Glomerular endothelial cell (primary cell): ENCODE data around the gene CAT. TPM values are rescaled to one million over a fixed set of nuclear protein-coding genes. Genes with fewer than 3 reads are reported as not detected.

Experiments
- DNase-seq: peaks from one replicate; pipeline ENCODE4 v3.0.0-alpha.2; 2011; ENCODE audit warnings: low read depth, low spot score; ENCODE audit errors: extremely low read depth
- total RNA-seq: library from RNA; depleted of rRNA; stranded (reverse); fragments of >200 nt; gene quantifications from 2 replicates; pipeline ENCODE4 v1.2.3, GENCODE V29; 2015

The CAT gene
- total RNA-seq, 1 donor from 2014 or later, result 31.2 TPM

DNA sequence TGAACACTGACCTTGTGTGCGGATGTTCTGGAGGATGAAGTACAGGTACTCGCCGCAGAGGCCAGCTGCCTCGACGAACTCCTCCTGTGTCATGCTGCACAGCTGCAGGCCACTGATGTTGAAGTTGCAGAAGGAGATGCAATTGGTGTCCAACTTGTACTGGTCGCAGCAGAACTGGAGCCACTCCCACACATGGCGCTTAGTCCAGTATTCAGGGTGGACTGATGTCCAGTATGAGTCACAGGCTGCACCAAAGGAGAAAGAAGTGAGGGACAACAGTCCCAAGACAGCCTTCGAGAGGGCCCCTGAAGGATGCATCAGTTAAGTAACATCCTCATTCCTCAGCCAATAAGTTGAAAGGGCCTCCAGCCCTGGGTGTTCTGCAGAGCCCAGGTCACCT lies 54.7 kb downstream of the CAT start:
- DNase-seq, result no peak

DNA sequence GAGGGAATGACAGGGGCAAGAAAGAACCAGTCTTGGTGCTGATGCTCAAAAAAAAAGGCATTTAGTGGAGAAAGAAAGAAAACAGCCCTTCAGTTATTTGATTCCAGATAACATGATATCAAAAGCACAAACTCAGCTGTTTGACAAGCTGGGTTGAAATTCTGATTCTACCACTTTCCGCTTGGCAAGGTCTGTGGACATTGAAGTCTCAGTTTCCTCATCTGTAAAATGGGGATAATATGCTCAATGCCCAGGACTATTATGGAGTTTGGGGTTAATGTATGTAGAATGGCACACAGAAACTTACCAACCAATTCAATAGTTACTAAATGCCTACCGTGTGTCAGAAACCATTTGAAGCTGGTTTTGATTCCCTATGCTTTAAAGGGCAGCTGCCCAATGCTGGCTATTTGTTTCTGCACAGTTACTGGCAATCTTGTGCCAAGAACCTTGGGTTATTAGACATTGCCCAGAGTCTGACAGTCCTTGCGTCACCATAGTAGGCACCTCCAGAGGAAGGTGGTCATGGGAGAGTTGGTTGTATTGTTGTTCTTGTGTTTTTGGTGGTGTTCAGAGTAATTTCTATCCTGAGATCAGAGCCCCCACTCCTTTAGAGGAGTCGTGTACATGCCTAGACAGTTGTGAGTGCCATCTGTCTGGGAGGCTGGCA lies 55.3 kb downstream of the CAT start:
- DNase-seq, result no peak

DNA sequence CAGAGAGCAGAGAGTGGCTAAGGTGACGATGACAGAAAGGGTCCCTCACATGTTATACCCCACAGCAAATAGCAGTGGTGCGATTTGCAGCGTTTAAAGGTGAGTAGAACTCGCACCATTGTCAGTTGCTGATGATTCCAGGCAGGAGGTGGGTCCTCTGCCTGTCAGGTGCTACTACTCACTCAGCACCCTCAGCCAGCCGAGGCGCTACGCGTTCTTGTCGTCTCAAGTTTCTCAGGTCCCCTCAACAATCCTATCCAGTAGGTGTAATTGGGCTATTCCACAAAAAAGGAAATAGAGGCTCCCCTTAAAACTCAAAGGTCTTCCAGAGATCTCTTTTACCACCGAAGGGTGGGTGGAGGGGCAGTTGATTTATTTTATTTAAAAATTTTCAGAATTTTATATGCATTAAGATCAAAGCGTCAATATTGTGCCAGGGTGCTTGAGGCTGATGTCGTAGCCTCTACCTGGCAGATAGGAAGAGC lies 56.5 kb downstream of the CAT start:
- no peak for DNase-seq

DNA sequence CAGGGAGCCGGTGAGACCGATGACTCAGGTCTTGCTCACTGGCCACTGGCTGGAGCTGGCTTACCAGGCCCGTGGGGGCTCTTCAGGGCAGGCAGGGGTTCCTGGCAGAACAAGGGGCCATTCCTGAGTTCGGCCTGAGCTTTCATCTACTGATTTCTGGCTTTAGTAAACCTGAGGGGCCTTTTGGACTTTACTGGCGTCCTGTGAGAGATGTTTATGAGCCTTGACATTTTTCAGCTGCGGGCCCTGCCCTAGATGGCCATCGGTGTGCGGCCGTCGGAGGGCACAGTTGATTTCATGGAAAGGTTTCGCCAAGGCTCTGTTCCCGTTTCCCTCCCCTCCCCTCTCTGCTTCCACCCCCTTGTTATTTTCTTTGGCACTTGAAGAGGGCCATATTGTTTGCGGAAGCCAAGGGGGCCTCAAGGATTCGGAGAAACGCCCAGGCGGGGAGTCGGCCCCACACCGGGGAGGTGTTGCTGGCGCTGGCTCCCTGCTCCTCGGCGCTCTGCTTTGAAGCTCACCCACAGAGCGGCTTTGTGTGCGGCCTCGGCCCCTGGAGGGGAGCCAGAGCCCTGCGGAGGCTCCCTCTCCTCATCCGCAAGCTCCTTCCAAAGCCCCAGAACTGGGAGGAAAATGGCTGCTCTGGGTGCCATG lies 57.1 kb downstream of the CAT start:
- DNase-seq, result no peak

DNA sequence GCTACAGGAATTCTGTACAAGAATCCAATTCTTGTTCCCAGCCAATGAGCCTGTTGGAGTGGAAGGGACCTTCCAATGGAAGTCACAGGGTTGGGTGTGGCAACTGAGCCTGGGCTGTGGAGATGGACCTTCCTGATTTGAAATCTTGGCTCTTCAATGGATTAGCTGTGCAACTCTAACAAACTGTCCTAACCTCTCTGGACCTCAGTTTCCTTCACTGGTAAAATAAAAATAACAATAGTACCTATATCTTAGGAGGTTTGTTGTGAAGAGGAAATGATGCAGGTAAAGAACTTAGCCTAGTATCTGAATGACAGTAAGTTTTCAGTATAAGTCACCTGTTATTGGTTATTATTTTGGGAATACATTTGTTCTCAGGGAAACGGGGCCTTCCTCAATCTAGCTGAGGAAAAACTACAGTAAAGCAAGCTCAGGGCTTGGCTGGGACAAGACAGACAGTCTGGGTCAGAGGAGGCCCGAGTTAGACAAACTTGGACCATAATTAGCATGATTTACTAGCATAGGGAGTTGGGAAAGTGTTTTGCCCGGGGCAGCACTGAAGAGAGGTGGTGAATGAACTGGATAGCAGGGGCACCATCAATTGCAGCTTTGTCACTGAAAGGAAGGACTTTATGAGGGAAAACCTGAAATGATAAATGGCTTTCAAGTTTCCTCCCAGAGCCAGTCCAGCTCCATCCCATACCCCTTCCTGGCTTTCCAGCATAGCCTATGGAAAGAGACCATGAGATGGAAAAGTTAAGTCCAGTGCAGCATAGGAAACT lies 61.2 kb downstream of the CAT start:
- no peak for DNase-seq

DNA sequence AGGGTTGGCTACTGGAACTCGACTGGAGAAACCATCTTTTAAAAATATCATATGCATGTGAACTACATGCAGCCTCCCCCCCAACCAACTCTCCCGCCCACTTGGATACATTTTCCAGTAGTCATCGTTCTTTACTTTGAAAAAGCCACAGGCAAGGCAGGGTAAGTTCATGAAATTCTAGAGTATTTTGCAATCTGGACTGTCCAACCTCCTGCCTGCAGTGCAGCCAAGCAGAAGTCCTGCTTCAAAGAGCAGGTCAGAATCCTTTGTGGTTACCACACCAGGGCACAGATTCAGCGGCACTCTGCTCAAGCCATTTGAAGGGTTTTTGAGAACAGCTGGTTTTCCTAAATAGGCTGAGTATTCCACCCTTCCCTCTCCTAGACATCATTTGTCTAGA lies 62.8 kb downstream of the CAT start:
- DNase-seq, result no peak

DNA sequence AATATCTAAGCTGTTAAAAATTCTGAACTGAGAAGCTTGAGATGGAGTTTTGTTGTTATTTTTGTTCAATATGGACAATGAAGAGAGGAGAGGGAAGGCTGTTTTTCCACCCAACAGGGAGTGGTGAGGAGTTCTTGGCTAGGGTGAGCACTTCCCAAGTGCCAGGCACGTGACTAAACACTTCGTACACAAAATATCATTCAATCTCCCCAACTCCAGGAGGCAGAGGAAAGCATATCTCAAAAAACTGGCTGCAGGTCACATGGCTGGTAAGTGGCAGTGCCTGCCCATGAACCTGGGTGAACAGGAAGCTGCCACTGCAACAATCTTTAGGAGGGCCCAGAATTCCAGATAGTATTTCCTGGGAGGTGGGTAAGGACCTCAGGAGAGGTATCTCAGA lies 63.2 kb downstream of the CAT start:
- DNase-seq, result no peak

DNA sequence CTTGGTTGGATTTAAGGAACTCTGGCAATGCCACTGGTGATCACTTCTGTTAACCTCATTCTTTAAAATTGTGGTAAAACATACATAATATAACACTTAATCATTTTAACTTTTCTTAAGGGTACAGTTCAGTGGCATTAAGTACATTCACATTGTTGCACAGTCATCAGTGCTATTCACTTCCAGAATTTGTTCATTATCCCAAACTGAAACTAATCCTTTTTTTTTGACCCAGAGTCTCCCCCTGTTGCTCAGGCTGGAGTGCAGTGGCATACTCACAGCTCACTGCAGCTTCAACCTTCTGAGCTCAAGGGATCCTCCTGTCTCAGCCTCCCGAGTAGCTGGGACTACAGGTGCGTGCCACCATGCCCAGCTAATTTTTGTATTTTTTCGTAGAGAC lies 64.2 kb downstream of the CAT start:
- no peak for DNase-seq

DNA sequence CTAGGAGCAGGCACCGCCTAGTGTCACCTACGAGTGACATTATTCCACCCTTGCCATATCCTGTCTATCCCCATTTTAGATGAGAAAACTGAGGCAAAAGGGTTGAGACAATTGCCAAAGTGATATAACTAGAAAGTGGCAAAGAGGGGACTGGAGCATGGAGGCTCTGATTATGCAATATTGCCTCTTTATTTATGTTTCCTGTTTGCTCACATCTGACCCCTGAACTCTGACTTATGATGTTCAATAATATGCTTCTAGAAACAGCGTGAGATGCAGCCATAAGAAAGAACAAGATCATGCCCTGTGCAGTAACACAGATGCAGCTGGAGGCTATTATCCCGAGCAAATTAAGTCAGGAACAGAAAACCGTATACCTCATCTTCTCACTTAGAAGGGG lies 67.1 kb downstream of the CAT start:
- DNase-seq, result no peak

DNA sequence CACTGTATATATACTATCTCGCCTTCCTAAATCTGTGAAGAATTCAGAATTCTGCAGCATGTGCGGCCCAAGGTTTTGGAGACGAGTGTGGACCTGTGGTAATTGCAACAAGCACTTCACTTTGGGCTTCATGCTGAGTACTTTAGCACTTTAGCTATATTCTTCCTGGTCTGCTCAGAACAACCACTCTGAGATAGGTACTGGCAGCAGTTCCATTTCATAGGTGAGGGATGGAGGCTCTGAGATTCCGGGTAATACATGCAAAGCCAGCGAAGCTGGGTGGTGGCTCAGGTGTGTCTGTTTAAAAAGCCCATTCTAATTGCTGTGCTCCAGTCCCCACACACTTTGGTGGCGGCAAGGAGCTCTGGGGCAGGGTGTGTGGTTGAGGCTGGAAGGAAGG lies 68.4 kb downstream of the CAT start:
- no peak for DNase-seq

DNA sequence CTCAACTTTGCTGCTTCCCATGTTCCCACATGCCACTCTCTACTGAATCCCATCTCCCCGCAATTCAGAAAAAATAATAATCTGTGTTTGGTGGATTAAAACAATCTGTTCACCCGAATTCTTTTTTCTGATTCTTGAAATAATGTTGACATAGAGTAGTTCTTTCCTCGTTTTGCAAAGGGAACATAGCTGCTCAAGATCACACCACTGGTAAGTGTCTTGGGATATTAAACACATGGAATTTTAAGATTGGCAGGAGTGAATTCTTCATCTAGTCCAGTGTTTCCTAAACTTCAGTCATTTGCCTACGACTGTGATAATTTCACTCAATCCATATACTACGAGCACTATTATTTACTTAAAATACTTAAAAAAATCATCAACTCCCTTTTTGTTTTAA lies 68.9 kb downstream of the CAT start:
- DNase-seq, result no peak

DNA sequence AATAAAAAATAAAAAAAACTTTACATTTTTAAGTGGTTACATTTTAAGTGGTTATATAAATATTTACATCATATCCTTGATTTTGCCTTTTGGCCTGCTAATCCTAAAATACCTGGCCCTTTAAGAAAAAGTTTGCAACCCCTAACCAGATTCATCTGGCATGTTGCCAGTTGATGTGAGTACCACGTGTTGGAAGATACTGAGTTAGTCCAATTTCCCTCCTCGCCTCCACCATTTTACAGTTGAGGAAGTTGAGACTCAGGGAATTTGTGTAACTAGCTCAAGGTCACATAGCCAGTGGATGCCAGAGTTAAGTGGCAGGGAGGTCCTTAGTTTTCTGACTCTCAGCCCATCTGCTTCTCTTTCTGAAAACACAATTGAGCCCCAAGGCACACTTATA lies 69.8 kb downstream of the CAT start:
- no peak for DNase-seq

DNA sequence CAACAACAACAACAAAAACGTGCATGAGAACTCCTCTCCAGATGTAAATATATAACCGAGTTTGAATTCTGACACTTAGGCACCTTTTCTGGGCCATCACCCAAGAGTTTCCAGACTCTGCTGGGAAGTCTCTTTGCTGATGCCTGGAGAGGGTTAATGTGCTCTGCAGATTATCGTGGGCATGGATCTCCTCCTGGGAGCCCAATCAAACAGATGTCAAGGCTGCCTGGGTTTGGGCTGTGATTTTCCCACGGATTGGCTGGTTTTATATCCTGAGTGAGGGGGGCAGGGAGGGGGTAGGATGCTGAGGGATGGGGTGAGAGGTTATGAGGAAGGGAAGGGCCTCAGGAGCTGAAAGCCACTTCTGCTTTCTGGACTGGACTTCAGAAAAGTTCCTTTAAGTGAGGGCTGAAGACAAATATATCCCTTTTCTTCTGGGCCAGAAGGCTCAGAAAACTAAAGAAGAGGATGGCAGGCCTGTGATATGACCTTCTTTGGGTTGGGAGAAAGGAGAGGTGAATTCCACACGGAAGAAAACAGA lies 70.7 kb downstream of the CAT start:
- DNase-seq, result no peak

DNA sequence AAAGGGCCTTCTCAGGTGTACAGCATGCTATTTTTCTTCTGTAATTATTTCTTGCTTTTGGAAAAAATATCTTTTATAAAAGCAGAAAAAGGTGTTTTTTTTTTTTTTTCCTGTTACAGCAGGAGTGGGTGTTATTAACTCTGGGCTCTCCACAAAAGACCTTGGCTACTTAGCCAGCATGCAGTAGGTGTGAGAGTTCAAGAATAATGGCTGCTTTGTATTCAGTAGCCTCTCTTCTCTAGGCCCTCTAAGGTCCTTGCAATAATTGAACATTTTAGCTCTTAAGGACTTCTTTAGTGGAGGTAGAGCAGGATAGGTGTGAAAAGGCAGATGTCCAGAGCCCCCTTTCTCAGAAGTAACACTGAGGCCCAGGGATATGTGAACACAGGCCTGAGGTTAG lies 71.5 kb downstream of the CAT start:
- no peak for DNase-seq

DNA sequence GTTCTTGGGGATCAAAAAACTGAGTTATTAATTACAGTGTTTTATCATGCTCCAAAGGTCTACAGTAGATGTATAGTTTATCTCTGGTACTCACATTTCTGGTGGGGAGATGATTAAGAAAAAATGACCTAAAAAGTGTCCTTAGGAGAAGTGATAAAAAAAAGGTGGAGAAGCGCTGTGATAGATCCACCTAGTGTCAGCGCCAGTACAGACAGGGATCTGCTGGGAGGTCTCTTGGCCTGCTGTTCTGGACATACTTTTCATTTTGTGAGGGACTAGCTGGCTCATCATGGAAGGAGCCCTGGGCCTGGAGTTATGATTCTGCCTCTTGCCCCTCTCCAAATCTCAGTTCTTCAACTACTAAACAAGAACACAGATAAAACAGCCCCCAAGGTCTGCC lies 71.9 kb downstream of the CAT start:
- DNase-seq, result no peak

DNA sequence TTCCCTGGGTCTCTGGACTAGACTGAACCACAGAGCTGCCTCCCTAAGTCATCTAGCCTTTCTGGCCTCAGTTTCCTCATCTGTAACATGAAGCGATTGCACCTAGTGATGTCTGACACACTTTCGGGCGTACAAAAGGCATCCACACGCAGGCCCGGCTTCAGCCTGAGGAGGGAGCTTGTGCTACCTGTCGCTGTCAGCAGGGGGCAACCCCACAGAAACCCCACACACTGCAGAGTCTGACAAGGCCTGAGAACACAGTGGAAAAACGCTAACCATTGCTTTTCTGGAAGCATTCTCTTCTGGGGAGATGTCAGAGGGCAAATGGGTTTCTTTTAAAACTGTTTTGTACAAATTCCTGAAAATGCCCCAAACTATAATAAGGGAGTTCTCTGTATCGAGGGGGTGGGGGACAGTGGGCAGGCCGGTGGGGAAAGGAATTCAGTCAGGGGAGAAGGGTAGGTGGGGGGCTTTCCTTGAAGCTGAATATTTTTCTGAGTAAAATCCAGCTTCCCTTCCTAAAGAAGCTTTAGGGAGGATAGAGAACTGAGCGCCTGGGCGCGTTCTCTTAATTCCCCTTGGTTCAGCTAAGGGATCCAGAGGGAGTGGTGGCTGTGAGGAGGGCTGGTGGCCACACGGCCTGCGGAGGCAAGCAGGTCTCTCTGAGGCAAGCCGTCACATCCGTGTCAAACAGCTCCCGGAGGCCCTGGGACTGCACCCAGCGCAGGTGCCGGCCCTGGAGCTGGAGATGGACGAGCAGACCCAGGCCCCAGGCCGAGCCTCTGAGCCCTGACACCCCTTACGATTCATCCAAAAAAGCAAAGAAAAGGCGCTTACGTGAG lies 74.3 kb downstream of the CAT start:
- peak; percentile 7 for DNase-seq

DNA sequence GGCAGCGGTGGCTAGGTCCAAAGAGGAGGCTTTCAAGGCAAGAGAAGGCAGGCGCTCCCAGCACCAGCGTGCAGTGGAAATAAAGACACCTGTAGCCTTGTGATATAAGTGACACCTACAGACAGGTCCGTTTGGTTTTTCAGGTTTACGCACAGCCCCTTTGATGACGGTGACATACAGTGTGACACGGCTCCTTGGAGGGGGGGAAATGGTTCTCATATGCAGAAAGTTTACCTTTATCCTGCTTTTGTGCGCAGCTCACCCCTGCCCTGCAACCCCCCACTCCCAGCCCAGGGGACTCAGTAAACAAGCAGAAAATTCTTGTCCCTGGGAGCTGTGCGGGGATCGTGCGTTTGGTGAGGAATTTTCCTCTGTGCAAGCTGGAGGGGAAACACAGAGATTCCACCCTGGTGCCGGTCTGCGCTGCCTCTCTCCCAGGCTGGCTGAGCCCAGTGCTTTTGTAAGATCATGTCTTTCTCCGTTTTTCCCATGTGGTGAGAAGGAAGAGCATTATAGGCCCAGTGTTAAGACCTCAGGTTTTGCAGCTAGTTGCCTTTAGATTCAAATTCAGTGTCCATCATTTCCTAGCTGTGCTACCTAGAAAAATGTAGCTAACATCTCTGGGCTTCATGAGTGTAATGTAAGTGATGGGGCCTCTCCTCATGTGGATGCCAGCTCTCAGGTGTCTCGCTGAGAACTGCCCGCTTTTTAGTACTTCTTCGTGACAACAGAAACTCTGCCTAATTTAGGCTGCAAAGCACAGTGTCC lies 75.1 kb downstream of the CAT start, which contains the start of gene ELF5:
TSS of gene ELF5 (minus strand) at position 113 of the 768 bp plus-strand sequence. CDS start 8,045 bp downstream, outside the sequence.
- DNase-seq, result no peak

DNA sequence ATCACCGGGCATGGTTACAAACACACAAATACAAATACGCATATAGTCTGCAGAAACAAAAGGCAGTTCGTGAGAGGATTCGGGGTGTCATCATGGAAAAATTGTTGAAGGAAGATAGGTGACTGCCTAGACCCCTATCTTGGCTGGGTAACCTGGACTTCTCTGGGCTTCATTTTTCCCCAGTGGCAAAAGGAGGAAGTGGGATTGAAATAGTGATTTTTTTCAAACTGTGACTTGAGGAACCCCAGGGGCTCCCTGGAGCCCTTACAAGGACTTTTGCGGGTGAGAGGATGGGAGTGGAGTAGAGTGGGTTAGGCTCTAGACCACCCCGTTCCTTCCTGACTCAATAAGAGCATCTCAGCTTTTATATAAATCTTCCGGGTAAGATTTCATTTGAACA lies 75.9 kb downstream of the CAT start:
- DNase-seq, result no peak

DNA sequence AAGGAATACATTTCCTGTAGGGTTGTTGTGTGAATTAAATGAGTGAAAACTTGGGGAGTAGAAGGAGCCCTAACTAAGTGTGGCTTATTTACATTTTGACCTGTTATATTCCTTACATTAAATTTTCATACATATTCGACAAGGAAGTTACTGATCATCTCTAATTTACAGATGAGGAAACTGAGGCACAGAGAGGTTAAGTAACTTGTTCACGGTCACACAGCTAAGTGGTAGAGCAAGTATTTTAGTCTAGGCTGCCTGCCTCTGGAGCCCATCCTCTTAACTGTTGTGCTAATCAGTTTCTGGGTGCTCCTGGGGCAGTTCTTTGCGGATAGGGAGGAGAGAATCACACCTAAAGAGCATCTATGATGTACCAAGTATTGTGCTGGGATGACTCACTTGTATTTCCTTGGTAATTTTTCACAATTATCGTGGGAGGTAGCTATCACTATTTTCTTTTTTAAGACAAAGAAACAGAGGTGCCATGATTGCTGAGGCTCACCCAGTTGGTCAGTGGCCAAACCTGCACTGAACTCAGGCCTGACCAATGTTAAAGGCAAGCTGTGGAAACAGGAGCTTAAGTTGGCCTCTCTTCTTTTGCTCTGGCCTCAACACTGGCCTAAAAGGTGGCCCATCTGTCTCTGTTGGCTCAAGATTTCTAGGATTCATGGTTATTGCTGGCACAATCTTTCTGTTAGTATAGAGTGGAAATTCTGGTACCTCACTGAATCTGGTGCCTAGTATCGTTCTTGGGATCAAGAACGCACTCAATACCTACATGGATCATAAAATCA lies 77.7 kb downstream of the CAT start:
- DNase-seq, result no peak
